HG03045 (cell line): ENCODE data around the gene ZNF506.
"Not testable (repeated sequence)": the region's sequence is repeated elsewhere in the genome, so short reads cannot be mapped to it uniquely, and the experiment has no call there.

Experiments used
- ATAC-seq: cut with Tn5 transposase; IDR thresholded peaks from one replicate; pipeline ENCODE4 v1.9.1; 2021; ENCODE audit warnings: mild to moderate bottlenecking, moderate library complexity; ENCODE audit not compliant: unreplicated experiment

ZNF506 gene

GRCh38 chr19:19781791-19782190 is 39.8 kb downstream of the ZNF506 start:
- not testable (repeated sequence) for ATAC-seq

- no peak for ATAC-seq
Observed at GRCh38 chr19:19778666-19779065, 42.9 kb downstream of the ZNF506 start.

- ATAC-seq, result no peak
Observed at GRCh38 chr19:19777692-19778091, 43.9 kb downstream of the ZNF506 start.

GRCh38 chr19:19776206-19777008 is 45.1 kb downstream of the ZNF506 start:
- peak; percentile 97 for ATAC-seq

- ATAC-seq, result no peak
Observed at GRCh38 chr19:19775891-19776205, 45.7 kb downstream of the ZNF506 start.

- ATAC-seq, result no peak
Observed at GRCh38 chr19:19774354-19775033, 47.1 kb downstream of the ZNF506 start.

GRCh38 chr19:19771963-19772362 is 49.6 kb downstream of the ZNF506 start:
- ATAC-seq, result not testable (repeated sequence)

GRCh38 chr19:19769971-19770370 is 51.6 kb downstream of the ZNF506 start:
- not testable (repeated sequence) for ATAC-seq

- no peak for ATAC-seq
Observed at GRCh38 chr19:19758164-19758563, 63.4 kb downstream of the ZNF506 start.

GRCh38 chr19:19752760-19753403 is 68.7 kb downstream of the ZNF506 start:
- ATAC-seq, result no peak

- ATAC-seq, result no peak
Observed at GRCh38 chr19:19751846-19752245, 69.7 kb downstream of the ZNF506 start.

GRCh38 chr19:19750842-19751790 is 70.4 kb downstream of the ZNF506 start:
- no peak for ATAC-seq

- no peak for ATAC-seq
Observed at GRCh38 chr19:19749908-19750841, 71.4 kb downstream of the ZNF506 start.

- no peak for ATAC-seq
Observed at GRCh38 chr19:19749117-19749907, 72.2 kb downstream of the ZNF506 start.

- no peak for ATAC-seq
Observed at GRCh38 chr19:19748249-19748938, 73.2 kb downstream of the ZNF506 start.

- no peak for ATAC-seq
Observed at GRCh38 chr19:19747357-19748220, 74.0 kb downstream of the ZNF506 start.
